Activated gamma-delta T cell (primary cell): ENCODE results near the gene RARB.

ENCODE experiments used
- DNase-seq: peaks from one replicate; lab custom pipeline; 2025; lab: John Stamatoyannopoulos, UW

RARB gene

GRCh38 chr3:25603703-25604102 lies 175.6 kb downstream of the RARB start:
- DNase-seq = no peak

- no peak for DNase-seq
Observed at GRCh38 chr3:25604107-25604805, 176.2 kb downstream of the RARB start.

GRCh38 chr3:25610167-25610566 lies 182.1 kb downstream of the RARB start:
- DNase-seq = no peak

- no peak for DNase-seq
Observed at GRCh38 chr3:25610779-25611178, 182.7 kb downstream of the RARB start.

GRCh38 chr3:25611193-25611592 lies 183.1 kb downstream of the RARB start:
- DNase-seq = no peak

- DNase-seq = no peak
Observed at GRCh38 chr3:25618028-25618427, 190.0 kb downstream of the RARB start.

- no peak for DNase-seq
Observed at GRCh38 chr3:25619382-25619781, 191.3 kb downstream of the RARB start.

GRCh38 chr3:25620493-25620892 lies 192.4 kb downstream of the RARB start:
- DNase-seq = no peak

- DNase-seq = no peak
Observed at GRCh38 chr3:25621087-25621486, 193.0 kb downstream of the RARB start.

GRCh38 chr3:25631989-25632388 lies 203.9 kb downstream of the RARB start:
- DNase-seq = no peak

- no peak for DNase-seq
Observed at GRCh38 chr3:25633919-25634318, 205.9 kb downstream of the RARB start.

GRCh38 chr3:25635038-25635437 lies 207.0 kb downstream of the RARB start:
- no peak for DNase-seq
